NCI-H1048 (cell line): ENCODE data around the gene TMOD4.
A peak's percentile ranks its signal among the peaks of the same experiment; 100 is the strongest.
"Not testable (repeated sequence)": the region's sequence is repeated elsewhere in the genome, so short reads cannot be mapped to it uniquely, and the experiment has no call there.

Source experiments
- DNase-seq: peaks from one replicate; lab custom pipeline; 2025; lab: John Stamatoyannopoulos, UW

TMOD4 gene

GRCh38 chr1:151175863-151176262 lies at the start of gene TMOD4:
TMOD4 (minus strand) TSS chr1:151175981; CDS start chr1:151174875, 1,106 bp downstream.
- DNase-seq, result no peak

GRCh38 chr1:151222130-151222529 lies 46.3 kb upstream of the TMOD4 start:
- no peak for DNase-seq

GRCh38 chr1:151221616-151222015 lies 45.8 kb upstream of the TMOD4 start:
- DNase-seq, result no peak

GRCh38 chr1:151213560-151213959 lies 37.8 kb upstream of the TMOD4 start:
- DNase-seq, result no peak

- DNase-seq, result no peak
Measured at GRCh38 chr1:151211972-151212705, 36.4 kb upstream of the TMOD4 start.

GRCh38 chr1:151210830-151211229 lies 35.0 kb upstream of the TMOD4 start:
- no peak for DNase-seq

- DNase-seq, result not testable (repeated sequence)
Measured at GRCh38 chr1:151205381-151205965, 29.7 kb upstream of the TMOD4 start.

GRCh38 chr1:151199873-151200581 lies 24.2 kb upstream of the TMOD4 start:
- DNase-seq, result no peak

- DNase-seq, result peak; percentile 99
Measured at GRCh38 chr1:151198254-151199127, 22.7 kb upstream of the TMOD4 start, which contains the start of gene PIP5K1A. PIP5K1A (plus strand) TSS chr1:151198552; CDS start chr1:151198997, 445 bp downstream.

- DNase-seq, result no peak
Measured at GRCh38 chr1:151197863-151198253, 22.1 kb upstream of the TMOD4 start.

GRCh38 chr1:151196292-151196800 lies 20.6 kb upstream of the TMOD4 start:
- peak; percentile 67 for DNase-seq

- not testable (repeated sequence) for DNase-seq
Measured at GRCh38 chr1:151194894-151195594, 19.3 kb upstream of the TMOD4 start.

- no peak for DNase-seq
Measured at GRCh38 chr1:151193856-151194255, 18.1 kb upstream of the TMOD4 start.

- DNase-seq, result no peak
Measured at GRCh38 chr1:151193304-151193703, 17.5 kb upstream of the TMOD4 start.

GRCh38 chr1:151192047-151192446 lies 16.3 kb upstream of the TMOD4 start:
- no peak for DNase-seq

- peak; percentile 94 for DNase-seq
Measured at GRCh38 chr1:151189637-151190445, 14.1 kb upstream of the TMOD4 start, which contains the start of gene VPS72. VPS72 (minus strand) TSS chr1:151190197; CDS start chr1:151190121, 76 bp downstream.

- DNase-seq, result not testable (repeated sequence)
Measured at GRCh38 chr1:151188667-151189066, 12.9 kb upstream of the TMOD4 start.

- DNase-seq, result no peak
Measured at GRCh38 chr1:151187205-151187604, 11.4 kb upstream of the TMOD4 start.

GRCh38 chr1:151184211-151184610 lies 8.4 kb upstream of the TMOD4 start:
- DNase-seq, result no peak

- no peak for DNase-seq
Measured at GRCh38 chr1:151176514-151177045, 799 bp upstream of the TMOD4 start.
